ENCODE data around the gene HCCS. TPM values are rescaled to one million over a fixed set of nuclear protein-coding genes. Genes with fewer than 3 reads are reported as not detected.

The HCCS gene
- total and polyA plus RNA-seq, 2 of the 8 experiments (the other 6 are each of a cell fraction or from before 2014, with no cell fraction given) = 11.9 to 29.9 TPM

GRCh38 chrX:11172415-11172814 lies 61.3 kb downstream of the HCCS start (continued):
- no peak for TF ChIP-seq CHD7 (IDR thresholded peaks at IDR 0.05; ENCODE audit: insufficient replicate concordance, low read length)
- TF ChIP-seq KDM5A (IDR thresholded peaks at IDR 0.05; ENCODE audit: low read length) = no peak
- no peak for TF ChIP-seq SRF (IDR thresholded peaks at IDR 0.05; ENCODE audit: low read depth, low read length)
- no peak for TF ChIP-seq YY1 (IDR thresholded peaks at IDR 0.05; ENCODE audit: low read depth, low read length)
- no peak for TF ChIP-seq EZH2 (IDR thresholded peaks at IDR 0.05; ENCODE audit: low read depth, low read length, severe bottlenecking)
- no peak for TF ChIP-seq RBBP5 (IDR thresholded peaks at IDR 0.05; ENCODE audit: borderline replicate concordance, low read depth, low read length)
- TF ChIP-seq SIX5 (IDR thresholded peaks at IDR 0.05; ENCODE audit: low read depth, low read length) = no peak
- TF ChIP-seq SIN3A (conservative IDR thresholded peaks at IDR 0.05 in 1 of 2, IDR thresholded peaks at IDR 0.05 in 1 of 2; ENCODE audit: low read depth in 1 of 2, low read length in 2 of 2) = no peak
- TF ChIP-seq TBP (IDR thresholded peaks at IDR 0.05; ENCODE audit: low read depth, low read length) = no peak
- no peak for TF ChIP-seq NANOG (IDR thresholded peaks at IDR 0.05; ENCODE audit: insufficient read depth, low read depth, low read length, poor library complexity, severe bottlenecking)
- TF ChIP-seq TCF12 (IDR thresholded peaks at IDR 0.05; ENCODE audit: low read depth, low read length) = no peak

All from H1 (cell line).